Osteoblast (primary cell): ENCODE measurements around the gene HBP1. TPM values are rescaled to one million over a fixed set of nuclear protein-coding genes. Genes with fewer than 3 reads are reported as not detected.

Experiments
- DNase-seq: peaks from one replicate; pipeline ENCODE4 v3.0.0; 2011; ENCODE audit warnings: low spot score, mixed read lengths; ENCODE audit not compliant: insufficient read length; ENCODE audit errors: missing footprints
- H2AFZ ChIP-seq: 2 replicates; pipeline ENCODE4 v1.6.0; 2011; ENCODE audit warnings: mild to moderate bottlenecking, low read length
- H3K27ac ChIP-seq: 2 replicates; pipeline ENCODE4 v1.5.1; 2011; ENCODE audit warnings: mild to moderate bottlenecking, low read depth, low read length, moderate library complexity
- H3K27me3 ChIP-seq: 2 replicates; pipeline ENCODE4 v1.6.0; 2012; ENCODE audit warnings: mild to moderate bottlenecking, control low read depth, inconsistent platforms, low read length, moderate library complexity; ENCODE audit not compliant: insufficient read depth
- H3K36me3 ChIP-seq: 2 replicates; pipeline ENCODE4 v1.5.1; 2011; ENCODE audit warnings: mild to moderate bottlenecking, low read length, control low read depth, moderate library complexity; ENCODE audit not compliant: insufficient read depth
- H3K4me1 ChIP-seq: 2 replicates; pipeline ENCODE4 v1.5.1; 2011; ENCODE audit warnings: mild to moderate bottlenecking, low read length, control low read depth, moderate library complexity; ENCODE audit not compliant: insufficient read depth
- H3K4me2 ChIP-seq: 2 replicates; pipeline ENCODE4 v1.6.0; 2011; ENCODE audit warnings: mild to moderate bottlenecking, low read length; ENCODE audit not compliant: insufficient read depth
- H3K4me3 ChIP-seq: fragments of 200-600 bp; sonication (generic); 3 replicates; pipeline ENCODE4 v1.5.1; 2012; ENCODE audit warnings: mild to moderate bottlenecking, low read length, inconsistent platforms; ENCODE audit not compliant: insufficient read depth
- H3K79me2 ChIP-seq: 2 replicates; pipeline ENCODE4 v1.6.0; 2012; ENCODE audit warnings: mild to moderate bottlenecking, low read length, control low read depth, inconsistent platforms; ENCODE audit not compliant: insufficient read depth
- H3K9me3 ChIP-seq: 2 replicates; pipeline ENCODE4 v1.5.1; 2011; ENCODE audit warnings: low read depth, low read length, control low read depth
- H4K20me1 ChIP-seq: 2 replicates; pipeline ENCODE4 v1.6.0; 2012; ENCODE audit warnings: mild to moderate bottlenecking, low read length, control low read depth; ENCODE audit not compliant: insufficient read depth
- total RNA-seq: library from RNA; depleted of rRNA; stranded (reverse); fragments of >200 nt; gene quantifications from 2 replicates; pipeline ENCODE4 v1.2.3, GENCODE V29; 2012
- TF ChIP-seq, protein P1 (sequence below): IDR thresholded peaks from 2 replicates; pipeline ENCODE4 v1.5.1; 2011; ENCODE audit warnings: mild to moderate bottlenecking, low read depth, low read length, moderate library complexity; ENCODE audit errors: extremely low read depth

HBP1 gene, protein sequence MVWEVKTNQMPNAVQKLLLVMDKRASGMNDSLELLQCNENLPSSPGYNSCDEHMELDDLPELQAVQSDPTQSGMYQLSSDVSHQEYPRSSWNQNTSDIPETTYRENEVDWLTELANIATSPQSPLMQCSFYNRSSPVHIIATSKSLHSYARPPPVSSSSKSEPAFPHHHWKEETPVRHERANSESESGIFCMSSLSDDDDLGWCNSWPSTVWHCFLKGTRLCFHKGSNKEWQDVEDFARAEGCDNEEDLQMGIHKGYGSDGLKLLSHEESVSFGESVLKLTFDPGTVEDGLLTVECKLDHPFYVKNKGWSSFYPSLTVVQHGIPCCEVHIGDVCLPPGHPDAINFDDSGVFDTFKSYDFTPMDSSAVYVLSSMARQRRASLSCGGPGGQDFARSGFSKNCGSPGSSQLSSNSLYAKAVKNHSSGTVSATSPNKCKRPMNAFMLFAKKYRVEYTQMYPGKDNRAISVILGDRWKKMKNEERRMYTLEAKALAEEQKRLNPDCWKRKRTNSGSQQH
- total RNA-seq = 166 and 175 TPM in 2 replicates

DNA sequence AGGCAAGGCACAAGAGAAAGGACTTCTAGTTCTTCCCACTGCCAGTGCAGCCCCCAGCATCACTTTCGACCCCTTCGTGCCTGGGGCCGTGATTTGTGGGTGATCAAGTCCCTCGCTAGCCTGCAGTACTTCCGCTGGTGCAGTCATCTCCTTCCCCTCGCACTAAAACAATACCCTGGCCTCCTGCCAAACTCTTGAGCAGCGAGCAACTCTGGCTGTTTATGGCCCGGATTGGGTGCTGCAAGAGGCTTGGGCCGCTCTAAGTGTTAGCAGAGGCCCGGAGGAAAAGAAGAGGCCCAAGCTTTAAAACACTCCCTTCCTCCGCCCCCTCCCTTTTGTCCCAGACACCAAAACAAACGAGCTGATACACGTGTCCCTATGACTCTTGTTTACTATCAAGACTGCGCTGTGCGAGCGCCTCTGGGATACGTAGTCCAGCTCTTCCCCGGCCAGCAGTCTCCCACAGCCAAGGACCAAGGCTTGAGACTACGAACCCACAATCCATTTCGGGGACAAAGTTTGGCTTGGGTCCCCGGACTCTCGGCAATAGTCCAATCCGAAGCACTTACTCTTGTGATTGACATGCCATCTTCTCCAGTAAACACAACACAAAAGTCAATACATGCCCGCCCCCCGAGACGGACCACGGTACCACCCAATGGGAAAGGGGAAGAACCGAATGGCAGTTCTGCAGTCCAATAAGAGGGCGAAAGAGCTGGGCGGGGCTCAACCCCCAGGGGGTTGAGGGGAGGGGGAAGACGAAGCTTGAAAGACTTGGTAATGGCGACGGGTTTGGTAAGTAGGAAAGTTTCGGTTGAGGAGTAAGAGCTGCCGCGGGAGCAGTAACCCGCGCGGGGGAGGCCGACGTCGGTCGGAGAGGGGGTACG, at the start of gene HBP1:
TSS of gene HBP1 (plus strand) at position 771 of the 887 bp plus-strand sequence. CDS start 10,891 bp downstream, outside the sequence.
- H3K9me3 ChIP-seq = no peaks in the 10 kb centered on the region
- H3K4me3 ChIP-seq = peak within 1 kb of the TSS; percentile 88
- no peaks in the 10 kb centered on the region for H3K27me3 ChIP-seq
- TF ChIP-seq, protein P1, sequence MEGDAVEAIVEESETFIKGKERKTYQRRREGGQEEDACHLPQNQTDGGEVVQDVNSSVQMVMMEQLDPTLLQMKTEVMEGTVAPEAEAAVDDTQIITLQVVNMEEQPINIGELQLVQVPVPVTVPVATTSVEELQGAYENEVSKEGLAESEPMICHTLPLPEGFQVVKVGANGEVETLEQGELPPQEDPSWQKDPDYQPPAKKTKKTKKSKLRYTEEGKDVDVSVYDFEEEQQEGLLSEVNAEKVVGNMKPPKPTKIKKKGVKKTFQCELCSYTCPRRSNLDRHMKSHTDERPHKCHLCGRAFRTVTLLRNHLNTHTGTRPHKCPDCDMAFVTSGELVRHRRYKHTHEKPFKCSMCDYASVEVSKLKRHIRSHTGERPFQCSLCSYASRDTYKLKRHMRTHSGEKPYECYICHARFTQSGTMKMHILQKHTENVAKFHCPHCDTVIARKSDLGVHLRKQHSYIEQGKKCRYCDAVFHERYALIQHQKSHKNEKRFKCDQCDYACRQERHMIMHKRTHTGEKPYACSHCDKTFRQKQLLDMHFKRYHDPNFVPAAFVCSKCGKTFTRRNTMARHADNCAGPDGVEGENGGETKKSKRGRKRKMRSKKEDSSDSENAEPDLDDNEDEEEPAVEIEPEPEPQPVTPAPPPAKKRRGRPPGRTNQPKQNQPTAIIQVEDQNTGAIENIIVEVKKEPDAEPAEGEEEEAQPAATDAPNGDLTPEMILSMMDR = no peak
- H3K4me1 ChIP-seq = peaks cover 18% of the 10 kb centered on the region
- peak within 1 kb of the TSS; percentile 79 for H2AFZ ChIP-seq
- peak within 1 kb of the TSS; percentile 99 for H3K27ac ChIP-seq
- peaks cover 35% of the 10 kb centered on the region for H3K79me2 ChIP-seq
- H4K20me1 ChIP-seq = peaks cover 25% of the 10 kb centered on the region
- peak; percentile 97 for DNase-seq
- no peaks in the 10 kb centered on the region for H3K36me3 ChIP-seq
- H3K4me2 ChIP-seq = peak within 1 kb of the TSS; percentile 100

DNA sequence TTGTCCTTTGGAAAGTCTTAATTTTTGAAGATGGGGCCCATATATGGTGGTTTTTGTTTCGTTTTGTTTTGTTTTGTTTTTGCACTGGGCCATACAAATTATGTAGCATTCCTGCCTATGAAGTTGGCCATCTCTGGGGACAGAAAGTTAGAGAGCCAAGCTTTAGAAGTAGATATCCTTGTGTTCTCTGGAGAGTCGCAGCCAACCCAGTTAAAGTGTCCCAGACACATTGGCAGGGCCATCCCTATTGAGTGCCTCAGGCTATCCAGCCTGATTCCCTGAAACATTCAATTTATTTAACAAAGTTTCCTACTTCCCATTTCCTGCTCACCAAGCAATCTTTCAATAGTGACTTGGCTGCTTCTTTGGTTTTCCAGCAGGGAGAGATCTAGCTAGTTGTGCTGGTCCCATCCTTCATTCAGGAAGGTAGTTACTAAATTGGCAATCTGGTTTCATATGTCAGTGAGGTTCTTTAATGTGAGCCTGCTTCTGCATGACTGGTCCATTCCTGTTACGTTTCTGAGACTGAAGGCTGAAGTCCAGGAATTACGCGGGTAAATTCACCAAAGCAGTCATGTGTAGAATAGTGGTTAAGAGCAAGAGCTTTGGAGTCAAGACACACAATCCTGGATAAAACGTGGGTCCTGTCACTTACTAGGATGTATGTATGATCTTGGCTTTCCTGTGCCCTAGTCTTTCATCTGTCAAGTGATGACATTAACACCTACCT, 49.3 kb upstream of the HBP1 start:
- Histone ChIP-seq H3K36me3 (no peaks in the 10 kb centered on the region), H3K4me3 (no peak overlapping the region), H3K4me1 (peaks cover 2% of the 10 kb centered on the region), H4K20me1 (no peaks in the 10 kb centered on the region), H3K27ac (no peak overlapping the region), H3K9me3 (no peaks in the 10 kb centered on the region), H2AFZ (no peak overlapping the region), H3K4me2 (no peak overlapping the region), H3K27me3 (no peaks in the 10 kb centered on the region), H3K79me2 (no peaks in the 10 kb centered on the region)
- TF ChIP-seq, protein P1 = no peak
- DNase-seq = no peak

DNA sequence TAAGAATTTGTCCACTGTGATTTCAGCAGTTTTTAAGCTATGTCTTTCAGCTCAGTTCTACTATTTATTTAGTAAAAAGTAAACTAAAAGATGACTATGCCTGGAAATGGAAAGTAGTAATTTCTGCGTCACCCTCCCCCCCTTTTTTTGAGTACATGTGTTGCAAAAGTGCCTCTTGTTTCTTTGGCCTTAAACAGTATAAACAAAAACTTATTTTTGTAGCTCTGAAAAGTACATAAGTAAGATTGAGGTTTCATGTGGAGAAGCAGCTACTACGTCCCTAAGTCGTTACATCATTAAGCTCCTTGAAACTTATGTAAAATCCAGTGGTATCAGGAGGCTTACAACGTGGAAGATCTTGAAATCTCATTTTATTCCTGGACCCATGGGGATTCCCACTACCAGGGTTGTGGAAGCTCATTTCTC, 46.3 kb upstream of the HBP1 start:
- Histone ChIP-seq H3K9me3 (no peaks in the 10 kb centered on the region), H3K36me3 (no peaks in the 10 kb centered on the region), H3K27me3 (no peaks in the 10 kb centered on the region), H3K4me2 (peak overlapping the region; percentile 35), H3K27ac (no peak overlapping the region), H3K4me3 (no peak overlapping the region), H2AFZ (peak overlapping the region; percentile 61), H3K79me2 (no peaks in the 10 kb centered on the region), H3K4me1 (peaks cover 2% of the 10 kb centered on the region), H4K20me1 (no peaks in the 10 kb centered on the region)
- no peak for DNase-seq
- TF ChIP-seq, protein P1 = no peak
